BLaER1 treated with 17β-estradiol and CSF1 and Interleukin-3, amounts not matched to agents 10 nM and 100 nM (cell line): Measurements from ENCODE around the gene KCNH6.
A peak's percentile ranks its signal among the peaks of the same experiment; 100 is the strongest.

ENCODE experiments used
- H3K27ac ChIP-seq, 11 experiments: shearing (Covaris generic); formaldehyde crosslinking; 2 replicates each; pipeline ENCODE4 v1.8.1; 2022
- H3K27me3 ChIP-seq, 11 experiments: shearing (Covaris generic); formaldehyde crosslinking; 2 replicates each; pipeline ENCODE4 v1.8.1; 2022
- H3K36me3 ChIP-seq, 11 experiments: shearing (Covaris generic); formaldehyde crosslinking; 2 replicates each; pipeline ENCODE4 v1.8.1; 2022
- H3K4me1 ChIP-seq, 10 experiments: shearing (Covaris generic); formaldehyde crosslinking; 2 replicates each; pipeline ENCODE4 v1.8.1; 2022
- H3K4me2 ChIP-seq, 11 experiments: shearing (Covaris generic); formaldehyde crosslinking; 2 replicates each; pipeline ENCODE4 v1.8.1; 2022
- H3K4me3 ChIP-seq, 10 experiments: shearing (Covaris generic); formaldehyde crosslinking; 2 replicates each; pipeline ENCODE4 v1.8.1; 2022
- H3K9ac ChIP-seq, 11 experiments: shearing (Covaris generic); formaldehyde crosslinking; 2 replicates each; pipeline ENCODE4 v1.8.1; 2022
- H3K9me3 ChIP-seq, 11 experiments: shearing (Covaris generic); formaldehyde crosslinking; replicated peaks in 1 of 11; 2 replicates each; pipeline ENCODE4 v1.8.1; 2022
- H4K20me1 ChIP-seq, 11 experiments: shearing (Covaris generic); formaldehyde crosslinking; 2 replicates each; pipeline ENCODE4 v1.8.1; 2022
- Cebpa-rat ChIP-seq, 11 experiments: shearing (Covaris generic); IDR thresholded peaks; 2 replicates each; pipeline ENCODE4 v1.8.1; 2022

The KCNH6 gene

GRCh38 chr17:63547083-63547523 lies 23.9 kb downstream of the KCNH6 start:
- Histone ChIP-seq H3K4me1 (peaks cover 12 to 30% (median 27%) of the 10 kb centered on the region in 10 experiments), H3K4me3 (no peak overlapping the region), H3K27ac (no peak overlapping the region), H3K27me3 (no peaks in the 10 kb centered on the region), H3K9me3 (no peaks in the 10 kb centered on the region), H3K36me3 (peaks cover 0 to under 1% (median 0%) of the 10 kb centered on the region in 11 experiments; a peak in 1 of 22 replicates), H3K9ac (no peak overlapping the region), H4K20me1 (peaks cover 9 to 14% (median 9%) of the 10 kb centered on the region in 11 experiments; a peak in 20 of 22 replicates), H3K4me2 (no peak overlapping the region)
- TF ChIP-seq Cebpa-rat (IDR thresholded peaks at IDR 0.05): no peak

GRCh38 chr17:63549289-63549945 lies 26.3 kb downstream of the KCNH6 start:
- Histone ChIP-seq H3K36me3 (peaks cover 0 to 22% (median 10%) of the 10 kb centered on the region in 11 experiments; a peak in 9 of 22 replicates), H3K27me3 (no peaks in the 10 kb centered on the region), H3K4me3 (peak overlapping the region; percentile 50 to 100 (median 82)), H4K20me1 (peaks cover 32 to 37% (median 32%) of the 10 kb centered on the region in 11 experiments), H3K4me2 (peak overlapping the region; percentile 80 to 99 (median 90)), H3K9ac (peak overlapping the region; percentile 76 to 100 (median 93)), H3K4me1 (peaks cover 33 to 41% (median 37%) of the 10 kb centered on the region in 10 experiments), H3K9me3 (no peaks in the 10 kb centered on the region), H3K27ac (peak overlapping the region; percentile 58 to 98 (median 91); a peak in 21 of 22 replicates)
- no peak for TF ChIP-seq Cebpa-rat (IDR thresholded peaks at IDR 0.05)

GRCh38 chr17:63549946-63550816 lies 27.0 kb downstream of the KCNH6 start, which contains the start of gene DCAF7:
Gene DCAF7 (plus strand): TSS chr17:63550477. CDS start chr17:63550678, 201 bp downstream.
- TF ChIP-seq Cebpa-rat (IDR thresholded peaks at IDR 0.05): no peak
- Histone ChIP-seq H4K20me1 (peaks cover 40 to 44% (median 40%) of the 10 kb centered on the region in 11 experiments), H3K4me3 (peak within 1 kb of the TSS; percentile 78 to 100 (median 95)), H3K4me1 (peaks cover 39 to 49% (median 44%) of the 10 kb centered on the region in 10 experiments), H3K9me3 (no peaks in the 10 kb centered on the region), H3K27ac (peak within 1 kb of the TSS; percentile 87 to 98 (median 95)), H3K27me3 (no peaks in the 10 kb centered on the region), H3K9ac (peak within 1 kb of the TSS; percentile 92 to 100 (median 96)), H3K36me3 (peaks cover 0 to 26% (median 10%) of the 10 kb centered on the region in 11 experiments; a peak in 9 of 22 replicates), H3K4me2 (peak within 1 kb of the TSS; percentile 90 to 99 (median 94))

DNA sequence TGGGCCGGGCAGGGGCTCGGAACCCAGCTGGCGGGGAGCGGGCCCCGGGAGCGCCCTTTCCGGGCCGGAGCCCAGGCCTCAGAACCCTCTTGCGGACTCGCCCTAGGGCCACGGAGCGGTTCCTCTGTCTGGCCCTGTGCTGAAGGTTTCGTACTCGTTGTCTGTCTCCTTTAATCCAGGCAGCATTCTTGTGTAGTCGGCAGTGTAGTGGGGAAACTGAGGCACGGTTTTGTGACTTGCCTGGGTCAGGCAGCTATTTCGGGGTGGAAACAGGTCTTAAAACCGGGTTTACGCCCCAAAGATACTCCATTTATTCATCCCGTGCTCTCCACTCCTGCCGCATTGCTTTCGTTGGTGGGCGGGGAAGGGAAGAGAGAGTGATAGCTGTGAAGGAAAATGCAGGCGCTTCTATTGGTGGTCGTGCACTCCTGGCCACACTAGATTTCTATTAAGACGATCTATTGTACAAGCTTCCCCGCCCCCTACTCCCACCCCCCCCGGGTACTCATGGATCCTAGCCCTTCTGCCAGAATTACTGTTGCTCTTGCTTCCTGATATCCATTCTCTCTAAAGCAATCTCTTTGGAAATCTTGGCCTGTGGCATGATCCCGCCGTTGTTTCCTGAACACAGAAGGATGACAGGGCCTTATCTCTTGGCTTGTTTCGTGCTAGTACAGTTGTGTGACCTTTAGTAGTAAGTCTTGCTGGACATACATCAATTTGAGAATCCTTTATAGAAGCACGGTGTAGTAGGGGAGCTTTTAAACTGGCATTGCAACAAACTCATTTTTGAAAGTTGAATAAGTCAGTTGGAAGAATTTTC lies 27.9 kb downstream of the KCNH6 start:
- Histone ChIP-seq H3K4me3 (peak overlapping the region; percentile 78 to 100 (median 95)), H3K9ac (peak overlapping the region; percentile 92 to 100 (median 96)), H4K20me1 (peaks cover 47 to 53% (median 49%) of the 10 kb centered on the region in 11 experiments), H3K4me2 (peak overlapping the region; percentile 77 to 98 (median 91)), H3K9me3 (no peaks in the 10 kb centered on the region), H3K27me3 (no peaks in the 10 kb centered on the region), H3K27ac (peak overlapping the region; percentile 87 to 98 (median 95)), H3K4me1 (peaks cover 40 to 54% (median 48%) of the 10 kb centered on the region in 10 experiments), H3K36me3 (peaks cover 0 to 34% (median 14%) of the 10 kb centered on the region in 11 experiments; a peak in 13 of 22 replicates)
- no peak for TF ChIP-seq Cebpa-rat (IDR thresholded peaks at IDR 0.05)

- peaks cover 59 to 65% (median 60%) of the 10 kb centered on the region in 11 experiments for H4K20me1 ChIP-seq
- peaks cover 3 to 46% (median 24%) of the 10 kb centered on the region in 11 experiments; a peak in 19 of 22 replicates for H3K36me3 ChIP-seq
- H3K27me3 ChIP-seq: no peaks in the 10 kb centered on the region
- peak overlapping the region; percentile 78 to 100 (median 95) for H3K4me3 ChIP-seq
- H3K9ac ChIP-seq: peak overlapping the region; percentile 92 to 100 (median 96)
- H3K4me2 ChIP-seq: peak overlapping the region; percentile 77 to 98 (median 91)
- no peak for TF ChIP-seq Cebpa-rat (IDR thresholded peaks at IDR 0.05)
- H3K4me1 ChIP-seq: peaks cover 40 to 54% (median 48%) of the 10 kb centered on the region in 10 experiments
- peak overlapping the region in 10 of 11 experiments; percentile 8 to 98 (median 78); a peak in 12 of 22 replicates for H3K27ac ChIP-seq
- H3K9me3 ChIP-seq: no peaks in the 10 kb centered on the region
These were observed 29.1 kb downstream of the KCNH6 start for GRCh38 chr17:63552211-63552610.

DNA sequence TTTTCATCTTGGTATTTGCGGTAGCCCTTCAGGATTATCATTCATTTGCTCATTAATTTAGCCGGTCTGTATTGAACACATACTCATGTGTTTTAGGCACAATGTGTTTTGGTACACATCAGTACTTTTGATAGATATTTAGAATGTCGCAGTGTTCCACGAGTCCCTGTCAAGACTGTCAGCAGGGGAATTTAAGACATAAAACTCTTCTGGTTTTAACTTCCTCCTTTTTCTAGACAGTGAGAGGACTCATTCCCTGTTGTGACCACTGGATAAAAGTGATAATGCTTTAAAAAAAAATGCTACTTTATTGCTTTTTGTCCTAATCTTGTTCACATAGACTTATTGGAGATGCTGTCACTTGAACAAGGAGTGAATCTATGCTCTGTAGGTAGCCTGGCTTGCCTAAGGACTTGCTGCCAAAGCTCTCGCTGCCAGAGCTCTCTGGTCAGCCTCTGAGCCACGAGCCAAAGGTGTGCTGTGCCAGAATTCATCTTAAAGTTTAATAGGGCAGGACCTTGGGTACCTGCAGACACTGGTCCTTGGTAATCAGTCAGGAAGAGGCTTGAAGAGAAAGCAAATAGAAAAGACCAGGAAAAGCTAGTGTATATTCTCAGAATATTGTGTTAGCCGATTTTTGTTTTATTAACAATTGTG lies 32.5 kb downstream of the KCNH6 start:
- H3K36me3 ChIP-seq: peaks cover 11 to 61% (median 32%) of the 10 kb centered on the region in 11 experiments; a peak in 19 of 22 replicates
- peak overlapping the region in 2 of 11 experiments; percentile 19 to 44; a peak in 2 of 22 replicates for H3K9ac ChIP-seq
- peaks cover 91 to 96% (median 94%) of the 10 kb centered on the region in 11 experiments for H4K20me1 ChIP-seq

GRCh38 chr17:63557416-63557815 lies 34.3 kb downstream of the KCNH6 start:
- H3K27ac ChIP-seq: no peak overlapping the region
- no peak overlapping the region for H3K4me3 ChIP-seq
- peak overlapping the region in 1 of 11 experiments; percentile 17; a peak in 1 of 22 replicates for H3K4me2 ChIP-seq
- H4K20me1 ChIP-seq: peaks cover 94 to 100% (median 98%) of the 10 kb centered on the region in 11 experiments
- no peaks in the 10 kb centered on the region for H3K9me3 ChIP-seq
- H3K36me3 ChIP-seq: peaks cover 11 to 58% (median 32%) of the 10 kb centered on the region in 11 experiments; a peak in 19 of 22 replicates
- H3K4me1 ChIP-seq: peaks cover 22 to 57% (median 30%) of the 10 kb centered on the region in 10 experiments
- H3K9ac ChIP-seq: no peak overlapping the region
- TF ChIP-seq Cebpa-rat (IDR thresholded peaks at IDR 0.05): no peak
- H3K27me3 ChIP-seq: no peaks in the 10 kb centered on the region

More for the DNA sequence above, 32.5 kb downstream of the KCNH6 start:
- Histone ChIP-seq H3K27me3 (no peaks in the 10 kb centered on the region), H3K27ac (no peak overlapping the region), H3K4me2 (peak overlapping the region in 7 of 11 experiments; percentile 17 to 97 (median 37); a peak in 12 of 22 replicates), H3K4me1 (peaks cover 29 to 63% (median 36%) of the 10 kb centered on the region in 10 experiments), H3K4me3 (no peak overlapping the region), H3K9me3 (no peaks in the 10 kb centered on the region)
- TF ChIP-seq Cebpa-rat (IDR thresholded peaks at IDR 0.05): no peak
